Measurements from ENCODE around the gene SASH1. TPM values are rescaled to one million over a fixed set of nuclear protein-coding genes. Genes with fewer than 3 reads are reported as not detected.
"Not testable (repeated sequence)": the region's sequence is repeated elsewhere in the genome, so short reads cannot be mapped to it uniquely, and the experiment has no call there.

Gene SASH1
- total RNA-seq, 4 donors from 2014 or later = 55.3 to 118 (median 79.6) TPM

- 74 to 86% methylated on average over 9 of the region's 9 CpGs for WGBS, 2 donors
- no peak for TF ChIP-seq POLR2A (IDR thresholded peaks at IDR 0.05)
- Histone ChIP-seq H3K4me1 (peaks cover 22 to 57% (median 26%) of the 10 kb centered on the region in 3 donors), H3K27me3 (no peaks in the 10 kb centered on the region), H3K9me3 (no peaks in the 10 kb centered on the region), H3K27ac (no peak overlapping the region), H3K36me3 (peaks cover 0 to 31% (median 0%) of the 10 kb centered on the region in 3 donors), H3K4me3 (no peak overlapping the region)
- intact Hi-C loops (cut with DNase I) = no loop called here
- DNase-seq = no peak
Observed at GRCh38 chr6:148349466-148349865, 6.8 kb downstream of the SASH1 start.

DNA sequence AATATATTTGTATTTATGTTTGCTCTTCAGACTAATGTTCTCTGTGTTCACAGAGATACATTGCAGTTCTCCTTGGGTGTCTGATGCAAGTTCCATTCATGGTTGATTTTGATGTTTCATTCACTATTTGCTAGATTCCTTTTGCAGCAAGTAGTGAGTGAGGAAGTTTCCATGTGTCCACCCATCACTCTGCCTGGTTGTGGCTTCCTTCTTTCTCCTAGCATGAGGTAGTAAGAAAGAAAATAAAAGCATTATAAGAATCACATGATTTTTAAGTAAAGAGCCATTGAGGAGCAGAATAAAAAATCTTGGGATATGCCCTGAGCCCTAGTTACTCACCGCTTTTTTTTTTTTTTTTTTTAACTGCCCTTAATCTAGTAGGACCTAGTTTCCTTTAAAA, 8.7 kb downstream of the SASH1 start:
- 65 to 75% methylated on average over 1 of the region's 1 CpG for WGBS, 2 donors
- no peak overlapping the region for H3K27ac ChIP-seq
- no peak for DNase-seq
- peaks cover 0 to 35% (median 0%) of the 10 kb centered on the region in 3 donors for H3K36me3 ChIP-seq
- TF ChIP-seq POLR2A (IDR thresholded peaks at IDR 0.05) = no peak
- TF ChIP-seq, protein P1, sequence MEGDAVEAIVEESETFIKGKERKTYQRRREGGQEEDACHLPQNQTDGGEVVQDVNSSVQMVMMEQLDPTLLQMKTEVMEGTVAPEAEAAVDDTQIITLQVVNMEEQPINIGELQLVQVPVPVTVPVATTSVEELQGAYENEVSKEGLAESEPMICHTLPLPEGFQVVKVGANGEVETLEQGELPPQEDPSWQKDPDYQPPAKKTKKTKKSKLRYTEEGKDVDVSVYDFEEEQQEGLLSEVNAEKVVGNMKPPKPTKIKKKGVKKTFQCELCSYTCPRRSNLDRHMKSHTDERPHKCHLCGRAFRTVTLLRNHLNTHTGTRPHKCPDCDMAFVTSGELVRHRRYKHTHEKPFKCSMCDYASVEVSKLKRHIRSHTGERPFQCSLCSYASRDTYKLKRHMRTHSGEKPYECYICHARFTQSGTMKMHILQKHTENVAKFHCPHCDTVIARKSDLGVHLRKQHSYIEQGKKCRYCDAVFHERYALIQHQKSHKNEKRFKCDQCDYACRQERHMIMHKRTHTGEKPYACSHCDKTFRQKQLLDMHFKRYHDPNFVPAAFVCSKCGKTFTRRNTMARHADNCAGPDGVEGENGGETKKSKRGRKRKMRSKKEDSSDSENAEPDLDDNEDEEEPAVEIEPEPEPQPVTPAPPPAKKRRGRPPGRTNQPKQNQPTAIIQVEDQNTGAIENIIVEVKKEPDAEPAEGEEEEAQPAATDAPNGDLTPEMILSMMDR (IDR thresholded peaks at IDR 0.05) = no peak
- H3K4me1 ChIP-seq = peaks cover 9 to 38% (median 10%) of the 10 kb centered on the region in 3 donors
- H3K27me3 ChIP-seq = no peaks in the 10 kb centered on the region
- H3K4me3 ChIP-seq = no peak overlapping the region
- H3K9me3 ChIP-seq = no peaks in the 10 kb centered on the region
- intact Hi-C loops (cut with DNase I) = no loop called here

GRCh38 chr6:148352421-148352820, 9.8 kb downstream of the SASH1 start:
- H3K9me3 ChIP-seq; intact Hi-C loops (cut with DNase I): not testable (repeated sequence)
- WGBS, 2 donors = 88 to 94% methylated on average over 7 of the region's 7 CpGs

GRCh38 chr6:148358196-148358785, 15.7 kb downstream of the SASH1 start:
- 15 to 43% methylated on average over 6 to 7 of the region's 7 CpGs for WGBS, 2 donors
- peaks cover 7 to 59% (median 8%) of the 10 kb centered on the region in 3 donors for H3K4me1 ChIP-seq
- H3K9me3 ChIP-seq = no peaks in the 10 kb centered on the region
- H3K27me3 ChIP-seq = no peaks in the 10 kb centered on the region
- DNase-seq = no peak
- peak overlapping the region in 3 of 4 donors; percentile 66 to 72 (median 66) for H3K27ac ChIP-seq
- no peak overlapping the region for H3K4me3 ChIP-seq
- H3K36me3 ChIP-seq = peaks cover 0 to 12% (median 0%) of the 10 kb centered on the region in 3 donors
- intact Hi-C loops (cut with DNase I) = no loop called here
- TF ChIP-seq, protein P1 (IDR thresholded peaks at IDR 0.05) = no peak
- TF ChIP-seq POLR2A (IDR thresholded peaks at IDR 0.05) = no peak

More at GRCh38 chr6:148352421-148352820, 9.8 kb downstream of the SASH1 start:
- Histone ChIP-seq H3K36me3 (peaks cover 0 to 35% (median 0%) of the 10 kb centered on the region in 3 donors), H3K4me1 (peaks cover 0 to 34% (median 7%) of the 10 kb centered on the region in 3 donors)
- H3K27me3 ChIP-seq, DNase-seq, H3K27ac ChIP-seq, H3K4me3 ChIP-seq: not testable (repeated sequence)

DNA sequence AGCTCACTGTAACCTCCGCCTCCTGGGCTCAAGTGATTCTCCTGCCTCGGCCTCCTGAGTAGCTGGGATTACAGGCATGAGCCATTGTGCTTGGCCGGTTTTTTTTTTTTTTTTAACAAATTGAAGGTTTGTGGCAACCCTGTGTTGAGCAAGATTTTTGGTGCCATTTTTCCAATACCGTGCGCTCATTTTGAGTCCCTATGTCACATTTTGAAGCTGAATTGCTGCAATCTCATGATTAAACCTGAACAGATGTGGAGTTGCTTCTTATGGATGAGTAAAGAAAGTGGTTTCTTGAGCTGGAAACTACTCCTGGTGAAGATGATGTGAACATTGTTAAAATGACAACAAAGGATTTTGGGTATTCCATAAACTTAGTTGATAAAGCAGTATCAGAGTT, 16.6 kb downstream of the SASH1 start:
- Histone ChIP-seq H3K9me3 (no peaks in the 10 kb centered on the region), H3K27me3 (no peaks in the 10 kb centered on the region), H3K4me3 (no peak overlapping the region), H3K27ac (no peak overlapping the region), H3K4me1 (peaks cover 7 to 68% (median 8%) of the 10 kb centered on the region in 3 donors), H3K36me3 (peaks cover 0 to 5% (median 0%) of the 10 kb centered on the region in 3 donors)
- TF ChIP-seq, protein P1 (IDR thresholded peaks at IDR 0.05) = no peak
- TF ChIP-seq POLR2A (IDR thresholded peaks at IDR 0.05) = no peak
- intact Hi-C loops (cut with DNase I) = no loop called here
- WGBS, 2 donors = 89 to 94% methylated on average over 5 of the region's 5 CpGs
- no peak for DNase-seq

GRCh38 chr6:148364056-148364824, 21.6 kb downstream of the SASH1 start:
- no peaks in the 10 kb centered on the region for H3K36me3 ChIP-seq
- intact Hi-C loops (cut with DNase I) = no loop called here
- 41 to 52% methylated on average over 10 to 11 of the region's 11 CpGs for WGBS, 2 donors

More at GRCh38 chr6:148364056-148364824, 21.6 kb downstream of the SASH1 start:
- TF ChIP-seq POLR2A (IDR thresholded peaks at IDR 0.05) = no peak
- TF ChIP-seq, protein P1 (IDR thresholded peaks at IDR 0.05) = no peak
- Histone ChIP-seq H3K4me1 (peaks cover 14 to 93% (median 39%) of the 10 kb centered on the region in 3 donors), H3K27ac (peak overlapping the region; percentile 20 to 80 (median 72)), H3K27me3 (no peaks in the 10 kb centered on the region), H3K9me3 (no peaks in the 10 kb centered on the region), H3K4me3 (no peak overlapping the region)
- DNase-seq = no peak

Data from esophagus squamous epithelium (tissue), 5 donors.